Pancreas (tissue), 10 donors: ENCODE results near the gene RPL10. TPM values are rescaled to one million over a fixed set of nuclear protein-coding genes. Genes with fewer than 3 reads are reported as not detected.

Experiments used
- ATAC-seq, 4 donors: fragments of 200-7000 bp; cut with Tn5 transposase; one replicate each; pipeline versions ENCODE4 v1.8.0 to v1.9.1; 2020; ENCODE audit warnings: mild to moderate bottlenecking in 4 of 4, moderate library complexity in 4 of 4
- DNase-seq, 6 donors: peaks; one replicate each; pipeline ENCODE4 v3.0.0-alpha.2; 2020
- FAIRE-seq: peaks from 2 replicates; lab custom pipeline; 2012; peaks lifted over from hg19 to GRCh38; lab: Jason Lieb, UNC
- H3K27ac ChIP-seq, 4 donors: fragments of 200-600 bp; sonication (generic); 1 replicate in 3 of 4; 2 replicates in 1 of 4; pipeline versions ENCODE4 v1.5.0 to v1.8.0; 2020
- H3K27me3 ChIP-seq, 4 donors: fragments of 200-600 bp; one replicate each; pipeline ENCODE4 v1.8.0; 2021
- H3K36me3 ChIP-seq, 3 donors: fragments of 200-600 bp; sonication (generic) in 1 of 3; one replicate each; pipeline versions ENCODE4 v1.5.0 to v1.8.0; 2020 to 2021
- H3K4me1 ChIP-seq, 3 donors: fragments of 200-600 bp; one replicate each; pipeline ENCODE4 v1.8.0; 2021
- H3K4me3 ChIP-seq, 4 donors: fragments of 200-600 bp; sonication (generic) in 2 of 4; one replicate each; pipeline versions ENCODE4 v1.5.0 to v1.8.0; 2020 to 2021
- H3K9me3 ChIP-seq, 4 donors: fragments of 200-600 bp; one replicate each; pipeline ENCODE4 v1.8.0; 2021
- CTCF ChIP-seq, 4 donors: fragments of 200-600 bp; sonication (generic) in 3 of 4; IDR thresholded peaks; one replicate each; pipeline versions ENCODE4 v1.5.0 to v1.8.0; 2021; ENCODE audit warnings: antibody characterized with exemption in 4 of 4
- WGBS, 2 donors: extraction: QIAGEN DNeasy Blood & Tissue Kit; methylation state at CpG; one replicate each; pipeline ENCODE4 v1.1.7; 2013; 5-methylcytosine and 5-hydroxymethylcytosine counted together
- intact Hi-C, 3 donors: fragments of 100-400 bp; cut with DNase I; formaldehyde crosslinking; loops; one replicate each; pipeline versions ENCODE4 v1.11.1 to v1.14.2; 2022
- polyA plus RNA-seq, 2 donors: library from polyadenylated mRNA; stranded (reverse); fragments of 200-250 nt; gene quantifications; one replicate each; pipeline ENCODE4 v1.2.3, GENCODE V29; 2013
- total RNA-seq, 6 donors: library from RNA; stranded (reverse); fragmentation: NEBNext Ultra II Directional in 4 of 6; extraction: Animal tissue kit (Norgen Biotek cat#: 25700) in 4 of 6; gene quantifications; one replicate each; pipeline versions ENCODE4 v1.2.1 to v1.2.4, GENCODE V29; 2021 to 2023
- donor health status: healthy with polysubstance abuse.
- donor health status: DM: no; HTN: no; CAD: no; lungs with moderate emphysema.
- donor health status: DM: no; HTN: no; CAD: no.
- donor health status: control.
- donor health status: control.
- donor health status: Bipolar disorder and iron deficiency.
- donor health status: DM: yes; HTN: yes; CAD: no.
- donor health status: DM: no; HTN: no; CAD: no.
- donor health status: DM: no; HTN: no; CAD: no.
- donor health status: DM: yes; HTN: yes; CAD: no.

Gene RPL10
- total and polyA plus RNA-seq, 8 donors = 2,194 to 4,058 (median 3,145) TPM

- WGBS, 2 donors = 86 to 92% methylated on average over 24 of the region's 24 CpGs
- intact Hi-C loops = no loop called here
- H3K4me3 ChIP-seq = no peak overlapping the region
- TF ChIP-seq CTCF (IDR thresholded peaks at IDR 0.05) = no peak
- H3K9me3 ChIP-seq = no peaks in the 10 kb centered on the region
- peaks cover 0 to 16% (median 0%) of the 10 kb centered on the region in 3 donors for H3K36me3 ChIP-seq
- DNase-seq = peak in 2 of 6 donors; percentile 13 to 66
- no peak for FAIRE-seq
- no peak overlapping the region for H3K27ac ChIP-seq
- H3K4me1 ChIP-seq = no peaks in the 10 kb centered on the region
- ATAC-seq = no peak
- H3K27me3 ChIP-seq = no peaks in the 10 kb centered on the region
Measured at GRCh38 chrX:154353172-154353843, 44.9 kb upstream of the RPL10 start.

GRCh38 chrX:154354013-154354412, 44.2 kb upstream of the RPL10 start:
- Histone ChIP-seq H3K4me1 (no peaks in the 10 kb centered on the region), H3K9me3 (no peaks in the 10 kb centered on the region), H3K27ac (no peak overlapping the region), H3K27me3 (no peaks in the 10 kb centered on the region), H3K36me3 (peaks cover 0 to 16% (median 0%) of the 10 kb centered on the region in 3 donors), H3K4me3 (no peak overlapping the region)
- DNase-seq (peak in 2 of 6 donors; percentile 13 to 70), ATAC-seq (no peak), FAIRE-seq (no peak)
- intact Hi-C loops = no loop called here
- WGBS, 2 donors = 84 to 85% methylated on average over 14 of the region's 14 CpGs
- TF ChIP-seq CTCF (IDR thresholded peaks at IDR 0.05) = no peak

- Histone ChIP-seq H3K36me3 (peaks cover 0 to 16% (median 0%) of the 10 kb centered on the region in 3 donors), H3K27ac (no peak overlapping the region), H3K4me3 (no peak overlapping the region), H3K4me1 (no peaks in the 10 kb centered on the region), H3K27me3 (no peaks in the 10 kb centered on the region), H3K9me3 (no peaks in the 10 kb centered on the region)
- 89 to 91% methylated on average over 13 of the region's 13 CpGs for whole genome bisulfite sequencing, 2 donors
- peak in 2 of 6 donors; percentile 11 to 59 for DNase-seq
- no peak for ATAC-seq
- no peak for FAIRE-seq
- intact Hi-C loops = no loop called here
- no peak for TF ChIP-seq CTCF (IDR thresholded peaks at IDR 0.05)
Measured at GRCh38 chrX:154354516-154354915, 43.7 kb upstream of the RPL10 start.

GRCh38 chrX:154355094-154355775, 42.9 kb upstream of the RPL10 start:
- no peak for ATAC-seq
- no peak for FAIRE-seq

More at GRCh38 chrX:154355094-154355775, 42.9 kb upstream of the RPL10 start:
- H3K27ac ChIP-seq = no peak overlapping the region
- peak in 2 of 6 donors; percentile 18 to 50 for DNase-seq
- no peaks in the 10 kb centered on the region for H3K9me3 ChIP-seq
- no peak for TF ChIP-seq CTCF (IDR thresholded peaks at IDR 0.05)
- H3K4me1 ChIP-seq = no peaks in the 10 kb centered on the region
- intact Hi-C loops = no loop called here
- no peak overlapping the region for H3K4me3 ChIP-seq
- H3K36me3 ChIP-seq = peaks cover 0 to 16% (median 0%) of the 10 kb centered on the region in 3 donors
- WGBS, 2 donors = 89 to 93% methylated on average over 30 of the region's 30 CpGs
- H3K27me3 ChIP-seq = no peaks in the 10 kb centered on the region
